Liver (tissue), 9 donors: Measurements from ENCODE around the gene WASL. TPM values are rescaled to one million over a fixed set of nuclear protein-coding genes. Genes with fewer than 3 reads are reported as not detected.

Source experiments
- DNase-seq: peaks from one replicate; pipeline ENCODE4 v3.0.0-alpha.2; 2017; ENCODE audit warnings: low spot score
- H3K27ac ChIP-seq, 2 donors: one replicate each; pipeline ENCODE4 v1.7.0; 2013; ENCODE audit warnings: inconsistent platforms in 2 of 2, low read length in 2 of 2, control low read depth in 1 of 2, low read depth in 1 of 2, mild to moderate bottlenecking in 1 of 2
- H3K27me3 ChIP-seq, 4 donors: one replicate each; pipeline versions ENCODE4 v1.6.1 to v1.7.0; 2013; ENCODE audit warnings: low read length in 3 of 4, inconsistent platforms in 1 of 4, mild to moderate bottlenecking in 1 of 4, moderate library complexity in 1 of 4; ENCODE audit not compliant: control insufficient read depth in 4 of 4, insufficient read depth in 4 of 4
- H3K36me3 ChIP-seq, 4 donors: one replicate each; pipeline versions ENCODE4 v1.6.1 to v1.7.0; 2013; ENCODE audit warnings: low read length in 3 of 4, mild to moderate bottlenecking in 3 of 4, low read depth in 1 of 4, moderate library complexity in 1 of 4; ENCODE audit not compliant: control insufficient read depth in 4 of 4, insufficient read depth in 3 of 4
- H3K4me1 ChIP-seq, 4 donors: one replicate each; pipeline versions ENCODE4 v1.6.1 to v1.7.0; 2013; ENCODE audit warnings: low read length in 3 of 4, mild to moderate bottlenecking in 3 of 4, moderate library complexity in 1 of 4; ENCODE audit not compliant: control insufficient read depth in 4 of 4, insufficient read depth in 4 of 4
- H3K4me3 ChIP-seq, 3 donors: one replicate each; pipeline versions ENCODE4 v1.6.1 to v1.7.0; 2013; ENCODE audit warnings: low read length in 3 of 3, control low read depth in 1 of 3, low read depth in 1 of 3, mild to moderate bottlenecking in 1 of 3
- H3K9ac ChIP-seq, 2 donors: one replicate each; pipeline ENCODE4 v1.7.0; 2013; ENCODE audit warnings: low read length in 2 of 2, mild to moderate bottlenecking in 2 of 2, moderate library complexity in 2 of 2, control low read depth in 1 of 2, low read depth in 1 of 2
- H3K9me3 ChIP-seq, 4 donors: one replicate each; pipeline versions ENCODE4 v1.6.1 to v1.7.0; 2013; ENCODE audit warnings: low read length in 3 of 4; ENCODE audit not compliant: control insufficient read depth in 4 of 4
- ATF3 ChIP-seq: IDR thresholded peaks from 2 replicates; pipeline ENCODE4 v1.6.1; 2016; ENCODE audit warnings: antibody characterized with exemption
- CTCF ChIP-seq: fragments of 150-350 bp; IDR thresholded peaks from 2 replicates; pipeline ENCODE4 v1.5.1; 2017; ENCODE audit warnings: improper control_type of control experiment, low read depth, low read length; ENCODE audit not compliant: missing input control
- EGR1 ChIP-seq, 2 donors: IDR thresholded peaks; 2 replicates each; pipeline ENCODE4 v1.6.1; 2016 to 2018; ENCODE audit warnings: antibody characterized with exemption in 2 of 2, low read depth in 2 of 2
- FOXA2 ChIP-seq: IDR thresholded peaks from 2 replicates; pipeline ENCODE4 v1.6.1; 2016; ENCODE audit warnings: antibody characterized with exemption
- GABPA ChIP-seq, 2 donors: IDR thresholded peaks in 1 of 2; conservative IDR thresholded peaks in 1 of 2; 2 replicates each; pipeline ENCODE4 v1.6.1; 2016; ENCODE audit warnings: antibody characterized with exemption in 2 of 2, mild to moderate bottlenecking in 1 of 2, moderate library complexity in 1 of 2
- HNF4A ChIP-seq, 2 donors: conservative IDR thresholded peaks; 2 replicates each; pipeline ENCODE4 v1.6.1; 2016; ENCODE audit warnings: antibody characterized with exemption in 2 of 2, mild to moderate bottlenecking in 2 of 2
- JUND ChIP-seq, 2 donors: IDR thresholded peaks; 2 replicates each; pipeline ENCODE4 v1.6.1; 2016; ENCODE audit warnings: antibody characterized with exemption in 2 of 2
- NR2F2 ChIP-seq: IDR thresholded peaks from 2 replicates; pipeline ENCODE4 v1.6.1; 2016; ENCODE audit warnings: antibody characterized with exemption
- RAD21 ChIP-seq, 2 donors: IDR thresholded peaks; 2 replicates each; pipeline ENCODE4 v1.6.1; 2016; ENCODE audit warnings: antibody characterized with exemption in 2 of 2, mild to moderate bottlenecking in 2 of 2
- REST ChIP-seq: IDR thresholded peaks from 2 replicates; pipeline ENCODE4 v1.6.1; 2016; ENCODE audit warnings: antibody characterized with exemption, mild to moderate bottlenecking
- RXRA ChIP-seq, 2 donors: IDR thresholded peaks; 2 replicates each; pipeline ENCODE4 v1.6.1; 2017 to 2018; ENCODE audit warnings: antibody characterized with exemption in 2 of 2, mild to moderate bottlenecking in 1 of 2
- SP1 ChIP-seq: IDR thresholded peaks from 2 replicates; pipeline ENCODE4 v1.6.1; 2018; ENCODE audit warnings: antibody characterized with exemption, mild to moderate bottlenecking
- TAF1 ChIP-seq: conservative IDR thresholded peaks from 2 replicates; pipeline ENCODE4 v1.6.1; 2016; ENCODE audit warnings: antibody characterized with exemption, mild to moderate bottlenecking
- YY1 ChIP-seq: IDR thresholded peaks from 2 replicates; pipeline ENCODE4 v1.6.1; 2016; ENCODE audit warnings: antibody characterized with exemption, mild to moderate bottlenecking
- ZBTB33 ChIP-seq: IDR thresholded peaks from 2 replicates; pipeline ENCODE4 v1.6.1; 2016; ENCODE audit warnings: antibody characterized with exemption
- WGBS: extraction: QIAGEN DNeasy Blood & Tissue Kit; methylation state at CpG from one replicate; pipeline ENCODE4 v1.1.7; 2013; 5-methylcytosine and 5-hydroxymethylcytosine counted together
- polyA plus RNA-seq, 2 donors: library from polyadenylated mRNA; stranded (reverse) in 1 of 2; unstranded in 1 of 2; fragments of 200-250 nt in 1 of 2; fragments of >200 nt in 1 of 2; fragmentation: Nextera tagmentation in 1 of 2; extraction: Ambion mirVana in 1 of 2; gene quantifications; one replicate each; pipeline versions ENCODE4 v1.2.1 to v1.2.3, GENCODE V29; 2013 to 2015
- total RNA-seq, 2 donors: library from RNA; depleted of rRNA; stranded (reverse); fragments of >200 nt; gene quantifications; one replicate each; pipeline ENCODE4 v1.2.3, GENCODE V29; 2014
- donor health status: healthy.
- donor health status: healthy.
- donor health status: healthy.
- donor health status: healthy.
- donor health status: healthy.

Gene WASL
- total and polyA plus RNA-seq, 4 donors: 12.9 to 20.7 (median 18.1) TPM

- TF ChIP-seq GABPA (IDR thresholded peaks at IDR 0.05 in 1 of 2, conservative IDR thresholded peaks at IDR 0.05 in 1 of 2) (no peak), EGR1 (IDR thresholded peaks at IDR 0.05; ENCODE audit: low read depth in 2 of 2) (no peak), ATF3 (no peak), SP1 (peak; percentile 23), TAF1 (no peak)
Observed at GRCh38 chr7:123769371-123769770, 20.6 kb upstream of the WASL start (continued).

- TF ChIP-seq HNF4A (conservative IDR thresholded peaks at IDR 0.05) (peak; percentile 50 to 79), ATF3 (no peak), SP1 (no peak), RAD21 (IDR thresholded peaks at IDR 0.05) (no peak), YY1 (peak; percentile 50), RXRA (IDR thresholded peaks at IDR 0.05) (peak in 1 of 2 donors; percentile 35), JUND (IDR thresholded peaks at IDR 0.05) (peak in 1 of 2 donors; percentile 9), ZBTB33 (no peak), FOXA2 (no peak), CTCF (no peak), NR2F2 (no peak), TAF1 (no peak), REST (peak; percentile 37)
- H3K36me3 ChIP-seq: no peaks in the 10 kb centered on the region
- H3K9ac ChIP-seq: no peak overlapping the region
- peaks cover 0 to 12% (median 4%) of the 10 kb centered on the region in 4 donors for H3K4me1 ChIP-seq
- H3K27me3 ChIP-seq: no peaks in the 10 kb centered on the region
- no peak overlapping the region for H3K4me3 ChIP-seq
- 61% methylated on average over 3 of the region's 3 CpGs for WGBS
- no peak for DNase-seq
- H3K9me3 ChIP-seq: peaks cover 0 to 1% (median 0%) of the 10 kb centered on the region in 4 donors
- H3K27ac ChIP-seq: peak overlapping the region; percentile 58 to 60
Observed at GRCh38 chr7:123768493-123768892, 19.7 kb upstream of the WASL start.
